ENCODE results near the gene MAN1C1.

DNA sequence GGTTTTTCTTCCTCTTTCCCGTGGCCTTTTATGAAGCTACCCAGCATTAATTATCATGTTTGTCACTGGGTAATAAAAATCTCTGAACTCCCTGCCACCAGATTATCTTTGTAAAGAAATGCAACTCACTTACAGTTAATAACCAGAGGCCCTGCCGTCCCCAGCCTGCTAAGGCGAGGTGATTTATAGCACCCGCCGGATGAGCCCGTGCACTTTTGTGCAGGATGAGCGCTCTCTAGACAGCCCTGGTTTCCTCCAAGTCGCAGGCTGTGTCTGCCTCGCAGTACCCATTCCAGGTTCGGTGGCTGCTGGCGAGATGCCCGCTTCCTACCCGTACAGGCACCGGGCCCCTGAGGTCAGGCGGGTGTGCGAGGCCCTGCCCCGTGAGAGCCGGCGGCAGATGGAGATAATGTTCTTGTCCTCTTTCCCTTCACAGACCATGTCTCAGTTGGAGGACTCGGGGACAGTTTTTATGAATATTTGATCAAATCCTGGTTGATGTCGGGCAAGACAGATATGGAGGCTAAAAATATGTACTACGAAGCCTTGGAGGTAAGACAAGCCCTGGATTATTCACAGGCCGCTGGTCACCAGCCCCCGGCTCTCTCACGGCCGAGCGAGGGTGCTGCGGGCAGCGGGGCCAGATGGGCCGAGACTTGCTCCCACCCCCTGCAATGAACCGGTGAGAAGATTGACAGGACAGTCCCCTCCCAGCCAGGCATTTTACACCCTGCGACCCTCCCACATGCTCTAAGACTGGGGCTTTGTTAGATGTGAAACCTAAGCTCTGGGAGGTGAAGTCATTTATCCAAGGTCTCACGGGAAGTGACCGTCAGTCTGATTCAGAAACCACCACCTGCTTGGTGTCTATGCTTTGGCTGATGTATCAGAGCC, 154.9 kb downstream of the MAN1C1 start:
- TF ChIP-seq, protein P1, sequence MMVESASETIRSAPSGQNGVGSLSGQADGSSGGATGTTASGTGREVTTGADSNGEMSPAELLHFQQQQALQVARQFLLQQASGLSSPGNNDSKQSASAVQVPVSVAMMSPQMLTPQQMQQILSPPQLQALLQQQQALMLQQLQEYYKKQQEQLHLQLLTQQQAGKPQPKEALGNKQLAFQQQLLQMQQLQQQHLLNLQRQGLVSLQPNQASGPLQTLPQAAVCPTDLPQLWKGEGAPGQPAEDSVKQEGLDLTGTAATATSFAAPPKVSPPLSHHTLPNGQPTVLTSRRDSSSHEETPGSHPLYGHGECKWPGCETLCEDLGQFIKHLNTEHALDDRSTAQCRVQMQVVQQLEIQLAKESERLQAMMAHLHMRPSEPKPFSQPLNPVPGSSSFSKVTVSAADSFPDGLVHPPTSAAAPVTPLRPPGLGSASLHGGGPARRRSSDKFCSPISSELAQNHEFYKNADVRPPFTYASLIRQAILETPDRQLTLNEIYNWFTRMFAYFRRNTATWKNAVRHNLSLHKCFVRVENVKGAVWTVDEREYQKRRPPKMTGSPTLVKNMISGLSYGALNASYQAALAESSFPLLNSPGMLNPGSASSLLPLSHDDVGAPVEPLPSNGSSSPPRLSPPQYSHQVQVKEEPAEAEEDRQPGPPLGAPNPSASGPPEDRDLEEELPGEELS (CRISPR knock-in tag; IDR thresholded peaks at IDR 0.05), result no peak
- TF ChIP-seq NR2C2 (CRISPR knock-in tag; IDR thresholded peaks at IDR 0.05), result no peak

Measured in WTC11 (cell line).